HL-60 (cell line): ENCODE results near the gene CTNND2.

ENCODE experiments used
- POLR2AphosphoS5 ChIP-seq: IDR thresholded peaks from 2 replicates; pipeline ENCODE4 v1.6.1; 2012; ENCODE audit warnings: low read depth
- TF ChIP-seq, protein P1 (sequence below): IDR thresholded peaks from one replicate; pipeline ENCODE4 v1.5.1; 2011; ENCODE audit warnings: low read length, control low read depth, inconsistent platforms; ENCODE audit not compliant: insufficient read depth

DNA sequence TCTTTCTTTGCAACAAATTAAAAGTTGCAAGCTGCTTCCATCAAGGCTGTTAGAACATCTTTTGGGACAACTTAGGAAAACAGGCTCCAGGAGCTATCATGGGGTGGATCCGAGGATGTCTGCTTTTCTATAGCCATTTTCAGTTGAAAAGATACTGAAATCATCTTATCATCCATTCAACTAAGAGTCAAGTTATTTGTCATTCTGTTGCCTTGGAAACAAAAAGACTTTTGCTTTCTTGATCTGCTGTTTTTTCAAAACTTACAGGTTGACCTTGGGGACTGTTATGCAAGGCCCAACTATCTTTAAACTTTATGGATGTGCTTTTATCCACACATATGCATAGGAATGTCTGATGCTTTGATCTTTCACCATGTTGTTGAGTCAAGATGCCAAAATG is 597.9 kb downstream of the CTNND2 start:
- TF ChIP-seq, protein P1, sequence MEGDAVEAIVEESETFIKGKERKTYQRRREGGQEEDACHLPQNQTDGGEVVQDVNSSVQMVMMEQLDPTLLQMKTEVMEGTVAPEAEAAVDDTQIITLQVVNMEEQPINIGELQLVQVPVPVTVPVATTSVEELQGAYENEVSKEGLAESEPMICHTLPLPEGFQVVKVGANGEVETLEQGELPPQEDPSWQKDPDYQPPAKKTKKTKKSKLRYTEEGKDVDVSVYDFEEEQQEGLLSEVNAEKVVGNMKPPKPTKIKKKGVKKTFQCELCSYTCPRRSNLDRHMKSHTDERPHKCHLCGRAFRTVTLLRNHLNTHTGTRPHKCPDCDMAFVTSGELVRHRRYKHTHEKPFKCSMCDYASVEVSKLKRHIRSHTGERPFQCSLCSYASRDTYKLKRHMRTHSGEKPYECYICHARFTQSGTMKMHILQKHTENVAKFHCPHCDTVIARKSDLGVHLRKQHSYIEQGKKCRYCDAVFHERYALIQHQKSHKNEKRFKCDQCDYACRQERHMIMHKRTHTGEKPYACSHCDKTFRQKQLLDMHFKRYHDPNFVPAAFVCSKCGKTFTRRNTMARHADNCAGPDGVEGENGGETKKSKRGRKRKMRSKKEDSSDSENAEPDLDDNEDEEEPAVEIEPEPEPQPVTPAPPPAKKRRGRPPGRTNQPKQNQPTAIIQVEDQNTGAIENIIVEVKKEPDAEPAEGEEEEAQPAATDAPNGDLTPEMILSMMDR = no peak
- no peak for TF ChIP-seq POLR2AphosphoS5
